SK-N-SH treated with all-trans-retinoic acid at 6 μM for 48 hours (cell line): Measurements from ENCODE around the gene NDUFA11.

ENCODE experiments used
- BACH2 ChIP-seq: fragments of 250-450 bp; sonication (Bioruptor Pico); IDR thresholded peaks from 2 replicates; pipeline ENCODE4 v1.9.0; 2021; ENCODE audit warnings: mild to moderate bottlenecking, borderline replicate concordance
- OSR1 ChIP-seq: fragments of 250-450 bp; sonication (Bioruptor Pico); IDR thresholded peaks from 2 replicates; pipeline ENCODE4 v1.8.0; 2022; ENCODE audit warnings: moderate library complexity, mild to moderate bottlenecking, inconsistent platforms
- PPARA ChIP-seq: fragments of 250-450 bp; sonication (Bioruptor Pico); IDR thresholded peaks from 2 replicates; pipeline ENCODE4 v1.5.0; 2020; ENCODE audit warnings: mild to moderate bottlenecking, borderline replicate concordance
- ZFP3 ChIP-seq: fragments of 250-450 bp; sonication (Bioruptor Pico); IDR thresholded peaks from 2 replicates; pipeline ENCODE4 v1.5.0; 2020; ENCODE audit warnings: mild to moderate bottlenecking, moderate library complexity
- TF ChIP-seq, protein P1 (sequence below): fragments of 250-450 bp; sonication (Bioruptor Pico); IDR thresholded peaks from 2 replicates; pipeline ENCODE4 v1.5.0; 2020; ENCODE audit warnings: mild to moderate bottlenecking, moderate library complexity
- TF ChIP-seq, protein P2 (sequence below): fragments of 250-450 bp; sonication (Bioruptor Pico); IDR thresholded peaks from 2 replicates; pipeline ENCODE4 v1.8.0; 2020; ENCODE audit warnings: mild to moderate bottlenecking, moderate library complexity, borderline replicate concordance

GRCh38 chr19:5933391-5934068 lies 29.9 kb upstream of the NDUFA11 start:
- TF ChIP-seq PPARA (no peak), ZFP3 (no peak), BACH2 (CRISPR knock-in tag) (no peak), OSR1 (CRISPR knock-in tag) (no peak)
- TF ChIP-seq, protein P1, sequence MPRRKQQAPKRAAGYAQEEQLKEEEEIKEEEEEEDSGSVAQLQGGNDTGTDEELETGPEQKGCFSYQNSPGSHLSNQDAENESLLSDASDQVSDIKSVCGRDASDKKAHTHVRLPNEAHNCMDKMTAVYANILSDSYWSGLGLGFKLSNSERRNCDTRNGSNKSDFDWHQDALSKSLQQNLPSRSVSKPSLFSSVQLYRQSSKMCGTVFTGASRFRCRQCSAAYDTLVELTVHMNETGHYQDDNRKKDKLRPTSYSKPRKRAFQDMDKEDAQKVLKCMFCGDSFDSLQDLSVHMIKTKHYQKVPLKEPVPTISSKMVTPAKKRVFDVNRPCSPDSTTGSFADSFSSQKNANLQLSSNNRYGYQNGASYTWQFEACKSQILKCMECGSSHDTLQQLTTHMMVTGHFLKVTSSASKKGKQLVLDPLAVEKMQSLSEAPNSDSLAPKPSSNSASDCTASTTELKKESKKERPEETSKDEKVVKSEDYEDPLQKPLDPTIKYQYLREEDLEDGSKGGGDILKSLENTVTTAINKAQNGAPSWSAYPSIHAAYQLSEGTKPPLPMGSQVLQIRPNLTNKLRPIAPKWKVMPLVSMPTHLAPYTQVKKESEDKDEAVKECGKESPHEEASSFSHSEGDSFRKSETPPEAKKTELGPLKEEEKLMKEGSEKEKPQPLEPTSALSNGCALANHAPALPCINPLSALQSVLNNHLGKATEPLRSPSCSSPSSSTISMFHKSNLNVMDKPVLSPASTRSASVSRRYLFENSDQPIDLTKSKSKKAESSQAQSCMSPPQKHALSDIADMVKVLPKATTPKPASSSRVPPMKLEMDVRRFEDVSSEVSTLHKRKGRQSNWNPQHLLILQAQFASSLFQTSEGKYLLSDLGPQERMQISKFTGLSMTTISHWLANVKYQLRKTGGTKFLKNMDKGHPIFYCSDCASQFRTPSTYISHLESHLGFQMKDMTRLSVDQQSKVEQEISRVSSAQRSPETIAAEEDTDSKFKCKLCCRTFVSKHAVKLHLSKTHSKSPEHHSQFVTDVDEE = no peak
- TF ChIP-seq, protein P2, sequence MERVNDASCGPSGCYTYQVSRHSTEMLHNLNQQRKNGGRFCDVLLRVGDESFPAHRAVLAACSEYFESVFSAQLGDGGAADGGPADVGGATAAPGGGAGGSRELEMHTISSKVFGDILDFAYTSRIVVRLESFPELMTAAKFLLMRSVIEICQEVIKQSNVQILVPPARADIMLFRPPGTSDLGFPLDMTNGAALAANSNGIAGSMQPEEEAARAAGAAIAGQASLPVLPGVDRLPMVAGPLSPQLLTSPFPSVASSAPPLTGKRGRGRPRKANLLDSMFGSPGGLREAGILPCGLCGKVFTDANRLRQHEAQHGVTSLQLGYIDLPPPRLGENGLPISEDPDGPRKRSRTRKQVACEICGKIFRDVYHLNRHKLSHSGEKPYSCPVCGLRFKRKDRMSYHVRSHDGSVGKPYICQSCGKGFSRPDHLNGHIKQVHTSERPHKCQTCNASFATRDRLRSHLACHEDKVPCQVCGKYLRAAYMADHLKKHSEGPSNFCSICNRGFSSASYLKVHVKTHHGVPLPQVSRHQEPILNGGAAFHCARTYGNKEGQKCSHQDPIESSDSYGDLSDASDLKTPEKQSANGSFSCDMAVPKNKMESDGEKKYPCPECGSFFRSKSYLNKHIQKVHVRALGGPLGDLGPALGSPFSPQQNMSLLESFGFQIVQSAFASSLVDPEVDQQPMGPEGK = no peak
